Endothelial cell of umbilical vein (primary cell): ENCODE results near the gene NYAP2.

Source experiments
- CTCF ChIP-seq, 2 donors: IDR thresholded peaks; 1 replicate in 1 of 2; 2 replicates in 1 of 2; pipeline ENCODE4 v1.5.1; 2011; ENCODE audit warnings: low read length in 2 of 2, mild to moderate bottlenecking in 2 of 2, moderate library complexity in 2 of 2, control low read depth in 1 of 2, inconsistent platforms in 1 of 2, low read depth in 1 of 2; ENCODE audit not compliant: insufficient read depth in 1 of 2; ENCODE audit errors: extremely low read depth in 1 of 2
- GATA2 ChIP-seq: IDR thresholded peaks from 2 replicates; pipeline ENCODE4 v1.7.0; 2011; ENCODE audit warnings: low read depth, mild to moderate bottlenecking, moderate library complexity, mixed read lengths, low read length; ENCODE audit not compliant: insufficient read length, insufficient read depth
- POLR2A ChIP-seq: IDR thresholded peaks from 2 replicates; pipeline ENCODE4 v1.6.1; 2012; ENCODE audit warnings: low read depth, mild to moderate bottlenecking, control low read depth, low read length
- POLR2AphosphoS5 ChIP-seq: IDR thresholded peaks from 2 replicates; pipeline ENCODE4 v1.6.1; 2012; ENCODE audit warnings: low read depth, mild to moderate bottlenecking, control low read depth, low read length, moderate library complexity; ENCODE audit not compliant: insufficient read depth

GRCh38 chr2:225569995-225570394, 170.5 kb downstream of the NYAP2 start:
- TF ChIP-seq CTCF (IDR thresholded peaks at IDR 0.05; ENCODE audit: extremely low read depth in 1 of 2, insufficient read depth in 1 of 2, low read depth in 1 of 2, low read length in 2 of 2): no peak
- no peak for TF ChIP-seq GATA2
- no peak for TF ChIP-seq POLR2AphosphoS5
- TF ChIP-seq POLR2A: no peak
